AG04450 (cell line): Measurements from ENCODE around the gene DIO1. TPM values are rescaled to one million over a fixed set of nuclear protein-coding genes. Genes with fewer than 3 reads are reported as not detected.

Experiments
- CTCF ChIA-PET: fragments of 300-600, 350-600 bp; formaldehyde crosslinking; extraction: SDS; loops from one replicate; lab custom pipeline; 2022; ENCODE audit warnings: antibody characterized with exemption, inconsistent platforms; lab: Charles Lee
- POLR2A ChIA-PET: fragments of 350-600 bp; formaldehyde crosslinking; extraction: SDS; loops from one replicate; lab custom pipeline; 2021; ENCODE audit warnings: antibody characterized with exemption, inconsistent platforms; lab: Yijun Ruan, JAX
- DNase-seq: peaks from one replicate; pipeline ENCODE4 v3.0.0-alpha.2; 2011; ENCODE audit warnings: low read depth, low spot score
- H3K27ac ChIP-seq: one replicate; pipeline ENCODE4 v1.5.1; 2012; ENCODE audit warnings: low read depth, low read length, control low read depth
- H3K27me3 ChIP-seq: one replicate; pipeline ENCODE4 v1.6.0; 2012; ENCODE audit warnings: low read length; ENCODE audit not compliant: control insufficient read depth, insufficient read depth
- H3K4me3 ChIP-seq: 2 replicates; pipeline ENCODE4 v1.5.1; 2011; ENCODE audit warnings: mild to moderate bottlenecking, low read depth, low read length, control low read depth
- H3K9me3 ChIP-seq: 2 replicates; pipeline ENCODE4 v1.5.1; 2012; ENCODE audit warnings: low read length; ENCODE audit not compliant: control insufficient read depth, insufficient read depth
- CTCF ChIP-seq: IDR thresholded peaks from 2 replicates; pipeline ENCODE4 v1.5.1; 2011; ENCODE audit warnings: low read depth, low read length, control low read depth, inconsistent platforms
- polyA plus RNA-seq: library from polyadenylated mRNA; depleted of rRNA; stranded (reverse); fragments of >200 nt; gene quantifications from 2 replicates; pipeline ENCODE4 v1.2.3, GENCODE V29; 2011

Gene DIO1
- polyA plus RNA-seq, 1 experiment = not detected

GRCh38 chr1:53938136-53938830 is 44.3 kb downstream of the DIO1 start:
- H3K27ac ChIP-seq = no peak overlapping the region
- peaks cover 13% of the 10 kb centered on the region for H3K9me3 ChIP-seq
- peak; percentile 53 for DNase-seq
- no peak overlapping the region for H3K4me3 ChIP-seq
- POLR2A ChIA-PET = no interaction called here
- no peaks in the 10 kb centered on the region for H3K27me3 ChIP-seq
- CTCF ChIA-PET = interaction anchor here (1.1 kb wide), 1 partner anchor 14 kb away, joined by 4 read pairs; no protein-coding TSS in a partner anchor
- no peak for TF ChIP-seq CTCF

GRCh38 chr1:53942127-53942957 is 48.4 kb downstream of the DIO1 start:
- Histone ChIP-seq H3K27me3 (no peaks in the 10 kb centered on the region), H3K9me3 (no peaks in the 10 kb centered on the region; the same call in 1 of the 2 replicates), H3K27ac (no peak overlapping the region), H3K4me3 (no peak overlapping the region)
- TF ChIP-seq CTCF = no peak
- ChIA-PET POLR2A (no interaction called here), CTCF (no interaction called here)
- DNase-seq = no peak

- Histone ChIP-seq H3K27ac (no peak overlapping the region), H3K27me3 (no peaks in the 10 kb centered on the region), H3K9me3 (no peaks in the 10 kb centered on the region; the same call in 1 of the 2 replicates), H3K4me3 (no peak overlapping the region)
- ChIA-PET CTCF (no interaction called here), POLR2A (no interaction called here)
- no peak for TF ChIP-seq CTCF
- DNase-seq = no peak
These were observed 49.1 kb downstream of the DIO1 start for GRCh38 chr1:53943090-53943489.

- Histone ChIP-seq H3K9me3 (no peaks in the 10 kb centered on the region; the same call in 1 of the 2 replicates), H3K27ac (no peak overlapping the region), H3K4me3 (no peak overlapping the region), H3K27me3 (no peaks in the 10 kb centered on the region)
- ChIA-PET CTCF (no interaction called here), POLR2A (no interaction called here)
- no peak for TF ChIP-seq CTCF
- no peak for DNase-seq
These were observed 49.6 kb downstream of the DIO1 start for GRCh38 chr1:53943490-53944043.
